Breast epithelium (tissue), 3 donors: ENCODE measurements around the gene MAGEB18.

Source experiments
- CTCF ChIP-seq, 3 donors: fragments of 450-650 bp; IDR thresholded peaks; one replicate each; pipeline ENCODE4 v1.5.1; 2016 to 2017; ENCODE audit warnings: antibody characterized with exemption in 3 of 3, mild to moderate bottlenecking in 3 of 3, moderate library complexity in 3 of 3
- POLR2A ChIP-seq: fragments of 450-650 bp; IDR thresholded peaks from one replicate; pipeline ENCODE4 v1.6.1; 2016; ENCODE audit warnings: antibody characterized with exemption, mild to moderate bottlenecking, moderate library complexity
- POLR2AphosphoS5 ChIP-seq, 3 donors: sonication (generic); formaldehyde crosslinking; IDR thresholded peaks; one replicate each; pipeline ENCODE4 v1.6.1; 2017; ENCODE audit warnings: antibody characterized with exemption in 3 of 3

DNA sequence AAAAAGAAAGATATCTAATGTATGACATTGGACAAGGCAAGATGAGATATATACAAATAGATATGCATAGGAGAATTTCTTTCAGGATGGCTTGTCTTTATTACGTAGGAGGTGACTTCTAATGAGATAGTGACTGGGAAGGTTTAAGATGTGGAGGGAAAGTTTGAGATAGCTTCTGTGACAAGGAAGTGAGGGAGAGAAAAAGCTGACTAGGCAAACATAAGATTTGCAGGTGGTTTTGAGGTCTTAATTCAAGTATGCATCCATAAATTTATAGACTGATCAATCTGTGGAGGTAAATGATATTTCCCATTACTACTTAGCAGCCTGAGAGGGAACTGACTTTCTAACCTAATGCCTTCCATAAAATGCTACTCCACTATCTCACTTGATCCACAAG lies 29.0 kb upstream of the MAGEB18 start:
- TF ChIP-seq POLR2A (no peak), CTCF (IDR thresholded peaks at IDR 0.05) (no peak), POLR2AphosphoS5 (IDR thresholded peaks at IDR 0.05) (no peak)
